Measurements from ENCODE around the gene IQUB. TPM values are rescaled to one million over a fixed set of nuclear protein-coding genes. Genes with fewer than 3 reads are reported as not detected.

The IQUB gene
- total and polyA plus RNA-seq, 2 donors (not counting 1 experiment from before 2014, with no cell fraction given), result 0.01 to 0.12 TPM

GRCh38 chr7:123431075-123431614, 103.2 kb downstream of the IQUB start:
- Histone ChIP-seq H3K9ac (ENCODE audit: low read length) (no peak overlapping the region), H3K79me2 (ENCODE audit: control insufficient read depth, insufficient read depth, low read length) (no peaks in the 10 kb centered on the region), H3K4me1 (ENCODE audit: control insufficient read depth in 2 of 2, insufficient read depth in 2 of 2, low read length in 2 of 2) (no peaks in the 10 kb centered on the region), H3K4me2 (replicated peaks; ENCODE audit: low read depth, low read length, poor library complexity, severe bottlenecking) (no peak overlapping the region), H4K20me1 (ENCODE audit: control insufficient read depth, insufficient read depth, low read length, poor library complexity, severe bottlenecking) (no peaks in the 10 kb centered on the region), H2AFZ (ENCODE audit: insufficient read depth, low read depth, low read length, poor library complexity, severe bottlenecking) (no peak overlapping the region), H3K4me3 (ENCODE audit: control extremely low read depth in 1 of 5, extremely low read depth in 1 of 5, insufficient read depth in 1 of 5, low read depth in 2 of 5, low read length in 4 of 5) (no peak overlapping the region), H3K9me3 (ENCODE audit: control extremely low read depth in 1 of 3, control insufficient read depth in 2 of 3, insufficient read depth in 1 of 3, low read length in 2 of 3) (no peaks in the 10 kb centered on the region), H3K36me3 (replicated peaks in 1 of 2; ENCODE audit: control extremely low read depth in 1 of 2, control insufficient read depth in 1 of 2, extremely low read depth in 1 of 2, insufficient read depth in 2 of 2, low read length in 1 of 2) (no peaks in the 10 kb centered on the region), H3K27ac (ENCODE audit: low read length in 2 of 2) (no peak overlapping the region), H3K27me3 (replicated peaks in 1 of 4; ENCODE audit: control extremely low read depth in 1 of 4, control insufficient read depth in 3 of 4, insufficient read depth in 4 of 4, low read length in 3 of 4) (no peaks in the 10 kb centered on the region)
- 86% methylated on average over 1 of the region's 5 CpGs for WGBS (ENCODE audit: insufficient coverage)
- Mint-ChIP-seq H3K9me3 (ENCODE audit: insufficient read depth) (peaks cover 2% of the 10 kb centered on the region), H3K4me3 (no peak overlapping the region), H3K4me1 (no peaks in the 10 kb centered on the region), H3K27me3 (no peaks in the 10 kb centered on the region), H3K27ac (no peak overlapping the region)
- no peak for ATAC-seq (ENCODE audit: low read depth)
- ChIA-PET POLR2A (no interaction called here), CTCF (no interaction called here)
- no peak for TF ChIP-seq EZH2 (IDR thresholded peaks at IDR 0.05; ENCODE audit: borderline replicate concordance, insufficient read depth, low read depth, low read length, poor library complexity, severe bottlenecking)
- TF ChIP-seq CTCF (IDR thresholded peaks at IDR 0.05), result no peak
- intact Hi-C loops (cut with micrococcal nuclease), result no loop called here
- no peak for DNase-seq

DNA sequence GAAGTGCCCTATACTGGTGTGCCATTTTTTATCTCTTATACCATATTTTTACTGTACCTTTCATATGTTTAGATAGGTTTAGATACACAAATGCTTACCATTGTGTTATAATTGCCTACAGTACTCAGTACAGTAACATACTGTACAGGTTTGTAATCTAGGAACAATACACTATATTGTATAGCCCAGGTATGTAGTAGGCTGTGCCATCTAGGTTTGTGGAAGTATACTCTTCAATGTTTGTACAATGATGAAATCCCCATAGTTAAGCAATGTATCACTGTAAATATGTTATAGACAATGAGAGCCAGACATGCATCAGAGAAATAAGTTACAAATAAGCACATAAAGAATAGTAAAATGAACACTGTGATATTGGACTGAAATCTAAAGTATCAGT, 109.1 kb downstream of the IQUB start:
- intact Hi-C loops (cut with micrococcal nuclease), result no loop called here

More for the DNA sequence above, 109.1 kb downstream of the IQUB start:
- Mint-ChIP-seq H3K9me3 (ENCODE audit: insufficient read depth) (peaks cover 2% of the 10 kb centered on the region), H3K4me1 (no peaks in the 10 kb centered on the region), H3K27me3 (no peaks in the 10 kb centered on the region), H3K4me3 (no peak overlapping the region), H3K27ac (no peak overlapping the region)
- H3K9ac ChIP-seq (ENCODE audit: low read length), result no peak overlapping the region
- H3K4me1 ChIP-seq (ENCODE audit: control insufficient read depth in 2 of 2, insufficient read depth in 2 of 2, low read length in 2 of 2), result no peaks in the 10 kb centered on the region
- ChIA-PET CTCF (no interaction called here), POLR2A (no interaction called here)
- no peaks in the 10 kb centered on the region for H4K20me1 ChIP-seq (ENCODE audit: control insufficient read depth, insufficient read depth, low read length, poor library complexity, severe bottlenecking)
- no peaks in the 10 kb centered on the region for H3K79me2 ChIP-seq (ENCODE audit: control insufficient read depth, insufficient read depth, low read length)
- no peaks in the 10 kb centered on the region for H3K27me3 ChIP-seq (replicated peaks in 1 of 4; ENCODE audit: control extremely low read depth in 1 of 4, control insufficient read depth in 3 of 4, insufficient read depth in 4 of 4, low read length in 3 of 4)
- H3K4me2 ChIP-seq (replicated peaks; ENCODE audit: low read depth, low read length, poor library complexity, severe bottlenecking), result no peak overlapping the region
- no peak overlapping the region for H3K4me3 ChIP-seq (ENCODE audit: control extremely low read depth in 1 of 5, extremely low read depth in 1 of 5, insufficient read depth in 1 of 5, low read depth in 2 of 5, low read length in 4 of 5)
- ATAC-seq (ENCODE audit: low read depth) (no peak), DNase-seq (no peak)
- no peak overlapping the region for H2AFZ ChIP-seq (ENCODE audit: insufficient read depth, low read depth, low read length, poor library complexity, severe bottlenecking)
- no peak for TF ChIP-seq EZH2 (IDR thresholded peaks at IDR 0.05; ENCODE audit: borderline replicate concordance, insufficient read depth, low read depth, low read length, poor library complexity, severe bottlenecking)
- TF ChIP-seq CTCF (IDR thresholded peaks at IDR 0.05), result no peak
- no peaks in the 10 kb centered on the region for H3K36me3 ChIP-seq (replicated peaks in 1 of 2; ENCODE audit: control extremely low read depth in 1 of 2, control insufficient read depth in 1 of 2, extremely low read depth in 1 of 2, insufficient read depth in 2 of 2, low read length in 1 of 2)
- peaks cover 0 to 4% (median 0%) of the 10 kb centered on the region in 3 donors for H3K9me3 ChIP-seq (ENCODE audit: control extremely low read depth in 1 of 3, control insufficient read depth in 2 of 3, insufficient read depth in 1 of 3, low read length in 2 of 3)
- H3K27ac ChIP-seq (ENCODE audit: low read length in 2 of 2), result no peak overlapping the region

Measured in B cell (primary cell).